Measurements from ENCODE around the gene CTSC.

CTSC gene

DNA sequence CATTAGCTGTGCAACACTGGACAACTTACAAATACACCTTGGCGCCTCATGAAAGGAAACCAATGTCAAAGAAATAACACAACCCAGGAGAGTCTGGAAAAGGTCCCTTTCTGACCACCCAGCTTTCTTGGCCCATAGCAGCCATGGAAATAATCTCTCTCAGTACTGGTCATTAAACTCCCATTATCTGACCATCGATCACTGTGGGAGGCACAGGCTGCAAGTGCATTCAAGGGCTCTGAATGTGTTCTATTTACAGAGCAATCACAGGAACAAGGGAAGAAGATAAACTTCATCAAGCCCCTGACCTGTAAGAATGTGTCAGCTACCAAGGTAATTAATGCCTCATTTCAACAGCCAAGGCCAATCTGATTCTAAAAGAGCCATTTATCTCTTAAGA, 40.1 kb downstream of the CTSC start:
- H3K4me2 ChIP-seq (ENCODE audit: low read length), result no peak overlapping the region
- no peaks in the 10 kb centered on the region for H3K27me3 ChIP-seq (ENCODE audit: control insufficient read depth, low read length)
- H3K9me2 ChIP-seq (replicated peaks; ENCODE audit: control insufficient read depth, low read length), result no peaks in the 10 kb centered on the region
- no peaks in the 10 kb centered on the region for H3K4me1 ChIP-seq (ENCODE audit: control insufficient read depth, low read length)
- no peak for TF ChIP-seq EZH2phosphoT487 (IDR thresholded peaks at IDR 0.05; ENCODE audit: borderline replicate concordance, low read length)
- TF ChIP-seq, protein P1, sequence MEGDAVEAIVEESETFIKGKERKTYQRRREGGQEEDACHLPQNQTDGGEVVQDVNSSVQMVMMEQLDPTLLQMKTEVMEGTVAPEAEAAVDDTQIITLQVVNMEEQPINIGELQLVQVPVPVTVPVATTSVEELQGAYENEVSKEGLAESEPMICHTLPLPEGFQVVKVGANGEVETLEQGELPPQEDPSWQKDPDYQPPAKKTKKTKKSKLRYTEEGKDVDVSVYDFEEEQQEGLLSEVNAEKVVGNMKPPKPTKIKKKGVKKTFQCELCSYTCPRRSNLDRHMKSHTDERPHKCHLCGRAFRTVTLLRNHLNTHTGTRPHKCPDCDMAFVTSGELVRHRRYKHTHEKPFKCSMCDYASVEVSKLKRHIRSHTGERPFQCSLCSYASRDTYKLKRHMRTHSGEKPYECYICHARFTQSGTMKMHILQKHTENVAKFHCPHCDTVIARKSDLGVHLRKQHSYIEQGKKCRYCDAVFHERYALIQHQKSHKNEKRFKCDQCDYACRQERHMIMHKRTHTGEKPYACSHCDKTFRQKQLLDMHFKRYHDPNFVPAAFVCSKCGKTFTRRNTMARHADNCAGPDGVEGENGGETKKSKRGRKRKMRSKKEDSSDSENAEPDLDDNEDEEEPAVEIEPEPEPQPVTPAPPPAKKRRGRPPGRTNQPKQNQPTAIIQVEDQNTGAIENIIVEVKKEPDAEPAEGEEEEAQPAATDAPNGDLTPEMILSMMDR (IDR thresholded peaks at IDR 0.05; ENCODE audit: low read depth, low read length, poor library complexity, severe bottlenecking), result no peak
- H3F3A ChIP-seq (ENCODE audit: control insufficient read depth, insufficient read depth), result no peaks in the 10 kb centered on the region
- no peaks in the 10 kb centered on the region for H3K9me3 ChIP-seq (ENCODE audit: control insufficient read depth, insufficient read depth, low read length)
- peaks cover 59% of the 10 kb centered on the region for H3K36me3 ChIP-seq (ENCODE audit: control insufficient read depth, low read length)
- H3K4me3 ChIP-seq (ENCODE audit: low read length), result no peak overlapping the region
- H3K79me2 ChIP-seq (ENCODE audit: control insufficient read depth, low read length), result no peaks in the 10 kb centered on the region
- H3K27ac ChIP-seq (ENCODE audit: low read depth, low read length), result no peak overlapping the region
- H4K20me1 ChIP-seq (ENCODE audit: control insufficient read depth, insufficient read depth, low read depth, low read length), result no peaks in the 10 kb centered on the region

DNA sequence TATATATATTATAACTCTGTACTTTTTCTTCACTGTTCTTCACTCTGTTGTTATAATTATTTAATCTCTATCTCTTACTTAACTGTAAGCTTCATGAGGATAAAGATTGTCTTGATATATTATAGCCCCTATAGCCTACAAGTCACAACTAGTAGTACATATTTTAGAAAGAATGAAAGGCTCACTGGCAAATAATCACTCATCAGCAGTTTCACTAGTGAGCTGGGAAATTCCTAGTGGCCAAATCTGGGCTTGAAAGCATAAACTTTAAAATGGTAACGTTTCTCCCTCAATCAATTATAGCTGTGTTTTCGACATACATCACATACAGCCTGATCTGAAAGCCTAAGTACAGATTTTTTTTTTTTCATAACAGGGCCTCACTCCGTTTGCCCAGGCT, 42.5 kb downstream of the CTSC start:
- no peak overlapping the region for H3K27ac ChIP-seq (ENCODE audit: low read depth, low read length)
- no peak overlapping the region for H3K4me3 ChIP-seq (ENCODE audit: low read length)
- no peaks in the 10 kb centered on the region for H3K9me2 ChIP-seq (replicated peaks; ENCODE audit: control insufficient read depth, low read length)
- no peaks in the 10 kb centered on the region for H3F3A ChIP-seq (ENCODE audit: control insufficient read depth, insufficient read depth)
- peaks cover 47% of the 10 kb centered on the region for H3K36me3 ChIP-seq (ENCODE audit: control insufficient read depth, low read length)
- no peak overlapping the region for H3K4me2 ChIP-seq (ENCODE audit: low read length)
- H3K9me3 ChIP-seq (ENCODE audit: control insufficient read depth, insufficient read depth, low read length), result no peaks in the 10 kb centered on the region
- H4K20me1 ChIP-seq (ENCODE audit: control insufficient read depth, insufficient read depth, low read depth, low read length), result no peaks in the 10 kb centered on the region
- H3K27me3 ChIP-seq (ENCODE audit: control insufficient read depth, low read length), result no peaks in the 10 kb centered on the region
- no peaks in the 10 kb centered on the region for H3K79me2 ChIP-seq (ENCODE audit: control insufficient read depth, low read length)
- TF ChIP-seq EZH2phosphoT487 (IDR thresholded peaks at IDR 0.05; ENCODE audit: borderline replicate concordance, low read length), result no peak
- TF ChIP-seq, protein P1 (IDR thresholded peaks at IDR 0.05; ENCODE audit: low read depth, low read length, poor library complexity, severe bottlenecking), result no peak
- no peaks in the 10 kb centered on the region for H3K4me1 ChIP-seq (ENCODE audit: control insufficient read depth, low read length)

DNA sequence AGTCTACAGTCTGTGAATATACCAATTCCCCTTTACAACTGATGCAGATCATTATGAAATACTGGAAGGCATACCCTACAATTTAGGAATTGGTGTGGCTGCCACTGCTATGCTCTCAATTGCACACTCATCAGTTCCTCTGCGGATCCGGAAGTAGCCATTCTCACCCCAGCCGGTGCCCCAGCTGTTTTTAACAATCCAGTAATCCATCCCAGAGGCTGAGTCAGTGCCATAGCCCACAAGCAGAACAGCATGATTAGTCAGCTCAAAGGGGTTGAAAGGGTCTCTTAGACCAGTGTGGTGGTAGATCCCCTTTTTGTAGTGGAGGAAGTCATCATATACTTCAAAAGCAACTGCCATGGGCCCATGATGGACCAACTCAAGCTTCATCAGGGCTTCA, 43.6 kb downstream of the CTSC start:
- H3K4me2 ChIP-seq (ENCODE audit: low read length), result no peak overlapping the region

DNA sequence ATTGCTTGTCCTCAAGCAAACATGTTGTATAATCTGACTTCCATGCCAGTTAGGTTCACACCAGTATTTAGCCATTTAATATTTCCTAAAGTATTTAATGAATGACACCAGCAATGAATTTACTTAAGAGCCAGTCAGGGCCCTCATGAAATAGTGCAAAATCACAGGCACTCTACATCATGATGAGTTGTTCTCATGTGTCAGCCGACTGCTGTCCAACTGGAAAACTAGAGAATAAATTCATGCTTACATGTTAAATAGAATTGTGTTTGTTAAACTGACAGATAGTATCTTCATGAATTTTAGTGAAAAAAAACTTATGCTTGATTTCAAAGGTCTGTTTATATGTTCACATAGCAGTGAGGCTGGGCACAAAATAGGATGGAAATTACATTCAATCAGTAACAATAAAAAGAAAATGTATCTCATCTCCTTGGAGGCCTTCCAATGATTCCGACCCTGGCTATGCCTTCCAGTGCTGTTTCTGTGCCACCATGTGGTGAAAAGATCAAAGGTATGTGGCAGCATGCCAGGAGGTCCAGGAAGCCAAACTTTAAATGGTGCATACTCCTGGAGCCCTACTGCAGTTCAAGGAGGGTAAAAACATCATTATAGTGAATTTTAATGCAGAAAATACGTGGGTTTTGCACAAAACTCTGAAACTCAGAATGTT, 45.2 kb downstream of the CTSC start:
- Histone ChIP-seq H3K4me2 (ENCODE audit: low read length) (no peak overlapping the region), H3K9me3 (ENCODE audit: control insufficient read depth, insufficient read depth, low read length) (no peaks in the 10 kb centered on the region), H3K36me3 (ENCODE audit: control insufficient read depth, low read length) (peaks cover 37% of the 10 kb centered on the region), H3K27me3 (ENCODE audit: control insufficient read depth, low read length) (no peaks in the 10 kb centered on the region), H4K20me1 (ENCODE audit: control insufficient read depth, insufficient read depth, low read depth, low read length) (no peaks in the 10 kb centered on the region), H3K4me3 (ENCODE audit: low read length) (no peak overlapping the region), H3K4me1 (ENCODE audit: control insufficient read depth, low read length) (no peaks in the 10 kb centered on the region), H3K27ac (ENCODE audit: low read depth, low read length) (no peak overlapping the region), H3F3A (ENCODE audit: control insufficient read depth, insufficient read depth) (no peaks in the 10 kb centered on the region), H3K79me2 (ENCODE audit: control insufficient read depth, low read length) (no peaks in the 10 kb centered on the region), H3K9me2 (replicated peaks; ENCODE audit: control insufficient read depth, low read length) (no peaks in the 10 kb centered on the region)
- TF ChIP-seq EZH2phosphoT487 (IDR thresholded peaks at IDR 0.05; ENCODE audit: borderline replicate concordance, low read length), result no peak
- TF ChIP-seq, protein P1 (IDR thresholded peaks at IDR 0.05; ENCODE audit: low read depth, low read length, poor library complexity, severe bottlenecking), result no peak

More for the DNA sequence above, 43.6 kb downstream of the CTSC start:
- H3F3A ChIP-seq (ENCODE audit: control insufficient read depth, insufficient read depth), result no peaks in the 10 kb centered on the region
- no peaks in the 10 kb centered on the region for H3K4me1 ChIP-seq (ENCODE audit: control insufficient read depth, low read length)
- no peaks in the 10 kb centered on the region for H3K9me2 ChIP-seq (replicated peaks; ENCODE audit: control insufficient read depth, low read length)
- H3K27me3 ChIP-seq (ENCODE audit: control insufficient read depth, low read length), result no peaks in the 10 kb centered on the region
- no peaks in the 10 kb centered on the region for H4K20me1 ChIP-seq (ENCODE audit: control insufficient read depth, insufficient read depth, low read depth, low read length)
- H3K9me3 ChIP-seq (ENCODE audit: control insufficient read depth, insufficient read depth, low read length), result no peaks in the 10 kb centered on the region
- H3K27ac ChIP-seq (ENCODE audit: low read depth, low read length), result no peak overlapping the region
- peaks cover 42% of the 10 kb centered on the region for H3K36me3 ChIP-seq (ENCODE audit: control insufficient read depth, low read length)
- no peak for TF ChIP-seq EZH2phosphoT487 (IDR thresholded peaks at IDR 0.05; ENCODE audit: borderline replicate concordance, low read length)
- no peak overlapping the region for H3K4me3 ChIP-seq (ENCODE audit: low read length)
- H3K79me2 ChIP-seq (ENCODE audit: control insufficient read depth, low read length), result no peaks in the 10 kb centered on the region
